GM06990 (cell line): ENCODE results near the gene ZNF70.
A peak's percentile ranks its signal among the peaks of the same experiment; 100 is the strongest.

ENCODE experiments used
- DNase-seq: peaks from one replicate; pipeline ENCODE4 v3.0.0-alpha.2; 2011; ENCODE audit not compliant: insufficient read length; ENCODE audit errors: extremely low read depth
- H3K27me3 ChIP-seq: replicated peaks from 2 replicates; pipeline ENCODE4 v1.6.0; 2011; ENCODE audit warnings: low read length; ENCODE audit not compliant: control insufficient read depth, insufficient read depth
- H3K36me3 ChIP-seq: 2 replicates; pipeline ENCODE4 v1.5.1; 2011; ENCODE audit warnings: low read length; ENCODE audit not compliant: control insufficient read depth, insufficient read depth
- H3K4me3 ChIP-seq: replicated peaks from 2 replicates; pipeline ENCODE4 v1.5.1; 2011; ENCODE audit warnings: low read depth, mild to moderate bottlenecking, control low read depth, low read length
- CTCF ChIP-seq: IDR thresholded peaks from 2 replicates; pipeline ENCODE4 v1.5.1; 2011; ENCODE audit warnings: low read length, control low read depth, mild to moderate bottlenecking, inconsistent platforms; ENCODE audit not compliant: insufficient read depth, poor library complexity, severe bottlenecking

Gene ZNF70

GRCh38 chr22:23750367-23750713 lies 572 bp downstream of the ZNF70 start:
- no peaks in the 10 kb centered on the region for H3K27me3 ChIP-seq
- DNase-seq: no peak
- no peak for TF ChIP-seq CTCF

GRCh38 chr22:23749841-23750301 lies 1.0 kb downstream of the ZNF70 start:
- no peaks in the 10 kb centered on the region for H3K27me3 ChIP-seq
- no peak for DNase-seq
- TF ChIP-seq CTCF: no peak
- H3K36me3 ChIP-seq: no peaks in the 10 kb centered on the region
- no peak overlapping the region; the same call in 1 of the 2 replicates for H3K4me3 ChIP-seq

More at GRCh38 chr22:23750367-23750713, 572 bp downstream of the ZNF70 start:
- peak overlapping the region; percentile 74 for H3K4me3 ChIP-seq
- no peaks in the 10 kb centered on the region for H3K36me3 ChIP-seq

- Histone ChIP-seq H3K27me3 (no peaks in the 10 kb centered on the region), H3K36me3 (no peaks in the 10 kb centered on the region; the same call in none of the 2 replicates), H3K4me3 (no peak overlapping the region)
- no peak for DNase-seq
- no peak for TF ChIP-seq CTCF
Measured at GRCh38 chr22:23745791-23746190, 5.1 kb downstream of the ZNF70 start.

GRCh38 chr22:23744485-23744884 lies 6.4 kb downstream of the ZNF70 start:
- Histone ChIP-seq H3K36me3 (no peaks in the 10 kb centered on the region; the same call in none of the 2 replicates), H3K4me3 (no peak overlapping the region), H3K27me3 (no peaks in the 10 kb centered on the region)
- DNase-seq: no peak
- TF ChIP-seq CTCF: no peak

GRCh38 chr22:23744001-23744400 lies 6.9 kb downstream of the ZNF70 start:
- Histone ChIP-seq H3K27me3 (no peaks in the 10 kb centered on the region), H3K4me3 (no peak overlapping the region), H3K36me3 (no peaks in the 10 kb centered on the region; the same call in none of the 2 replicates)
- no peak for DNase-seq
- no peak for TF ChIP-seq CTCF

GRCh38 chr22:23743303-23743705 lies 7.6 kb downstream of the ZNF70 start:
- Histone ChIP-seq H3K36me3 (no peaks in the 10 kb centered on the region; the same call in none of the 2 replicates), H3K4me3 (no peak overlapping the region), H3K27me3 (no peaks in the 10 kb centered on the region)
- no peak for DNase-seq
- TF ChIP-seq CTCF: no peak
